Ovary (tissue), 3 donors: Measurements from ENCODE around the gene STAB1.

Experiments used
- EP300 ChIP-seq: sonication (generic); formaldehyde crosslinking; IDR thresholded peaks from one replicate; pipeline ENCODE4 v1.6.1; 2017; ENCODE audit warnings: antibody characterized with exemption
- POLR2A ChIP-seq: fragments of 450-650 bp; IDR thresholded peaks from one replicate; pipeline ENCODE4 v1.6.1; 2017; ENCODE audit warnings: antibody characterized with exemption, mild to moderate bottlenecking, moderate library complexity
- TF ChIP-seq, protein P1 (sequence below), 3 donors: fragments of 450-650 bp in 2 of 3; fragments of 200-600 bp in 1 of 3; IDR thresholded peaks; one replicate each; pipeline versions ENCODE4 v1.5.1 to v1.8.0; 2016 to 2022; ENCODE audit warnings: antibody characterized with exemption in 3 of 3, mild to moderate bottlenecking in 1 of 3
- donor health status: DM: no; HTN: no; CAD: no.

DNA sequence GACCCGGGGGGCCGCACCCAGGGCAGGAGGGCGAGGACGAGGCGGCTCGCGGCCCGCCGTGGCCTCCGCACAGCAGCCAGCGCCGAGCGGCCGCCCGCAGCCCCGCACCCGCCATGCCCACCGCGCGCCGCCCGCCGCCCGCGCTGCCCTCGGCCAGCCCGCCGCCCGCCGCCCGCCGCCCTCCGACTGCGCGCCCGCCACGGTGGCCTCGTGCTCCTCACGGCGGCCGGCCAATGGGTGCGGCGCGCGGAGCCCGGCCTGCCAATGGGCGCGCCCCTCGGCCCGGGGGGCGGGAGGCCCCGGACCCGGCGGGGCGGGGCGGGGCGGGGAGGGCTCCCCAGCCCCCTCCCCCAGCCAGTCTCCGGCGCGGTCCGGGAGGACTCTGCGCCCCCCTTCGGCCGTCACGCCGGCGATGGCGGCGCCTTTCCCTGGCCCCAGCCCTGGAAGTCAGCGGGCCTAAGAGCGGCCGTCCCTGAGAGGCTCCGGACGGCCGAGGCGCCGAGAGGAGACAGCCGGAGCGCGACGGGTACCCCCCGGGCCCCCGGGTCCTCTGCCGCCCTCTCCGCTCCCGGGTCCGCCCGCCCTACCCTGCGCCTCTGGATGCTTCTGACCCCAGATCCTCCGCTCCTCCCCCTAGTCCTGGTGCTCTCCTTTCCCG is 38.6 kb downstream of the STAB1 start, which contains the start of gene NT5DC2:
- TF ChIP-seq, protein P1, sequence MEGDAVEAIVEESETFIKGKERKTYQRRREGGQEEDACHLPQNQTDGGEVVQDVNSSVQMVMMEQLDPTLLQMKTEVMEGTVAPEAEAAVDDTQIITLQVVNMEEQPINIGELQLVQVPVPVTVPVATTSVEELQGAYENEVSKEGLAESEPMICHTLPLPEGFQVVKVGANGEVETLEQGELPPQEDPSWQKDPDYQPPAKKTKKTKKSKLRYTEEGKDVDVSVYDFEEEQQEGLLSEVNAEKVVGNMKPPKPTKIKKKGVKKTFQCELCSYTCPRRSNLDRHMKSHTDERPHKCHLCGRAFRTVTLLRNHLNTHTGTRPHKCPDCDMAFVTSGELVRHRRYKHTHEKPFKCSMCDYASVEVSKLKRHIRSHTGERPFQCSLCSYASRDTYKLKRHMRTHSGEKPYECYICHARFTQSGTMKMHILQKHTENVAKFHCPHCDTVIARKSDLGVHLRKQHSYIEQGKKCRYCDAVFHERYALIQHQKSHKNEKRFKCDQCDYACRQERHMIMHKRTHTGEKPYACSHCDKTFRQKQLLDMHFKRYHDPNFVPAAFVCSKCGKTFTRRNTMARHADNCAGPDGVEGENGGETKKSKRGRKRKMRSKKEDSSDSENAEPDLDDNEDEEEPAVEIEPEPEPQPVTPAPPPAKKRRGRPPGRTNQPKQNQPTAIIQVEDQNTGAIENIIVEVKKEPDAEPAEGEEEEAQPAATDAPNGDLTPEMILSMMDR (IDR thresholded peaks at IDR 0.05), result no peak
- TF ChIP-seq POLR2A, result peak; percentile 19
- no peak for TF ChIP-seq EP300
